Liver (tissue), 3 donors: ENCODE results near the gene CHRM2.

ENCODE experiments used
- CTCF ChIP-seq: fragments of 150-350 bp; IDR thresholded peaks from 2 replicates; pipeline ENCODE4 v1.5.1; 2017; ENCODE audit warnings: improper control_type of control experiment, low read depth, low read length; ENCODE audit not compliant: missing input control
- SP1 ChIP-seq: IDR thresholded peaks from 2 replicates; pipeline ENCODE4 v1.6.1; 2018; ENCODE audit warnings: antibody characterized with exemption, mild to moderate bottlenecking
- donor health status: healthy.
- donor health status: healthy.

GRCh38 chr7:136956671-136957070 lies 88.2 kb downstream of the CHRM2 start:
- TF ChIP-seq SP1 (no peak), CTCF (no peak)
